Measurements from ENCODE around the gene PLEKHM1. TPM values are rescaled to one million over a fixed set of nuclear protein-coding genes. Genes with fewer than 3 reads are reported as not detected.
A peak's percentile ranks its signal among the peaks of the same experiment; 100 is the strongest.
"Not testable (repeated sequence)": the region's sequence is repeated elsewhere in the genome, so short reads cannot be mapped to it uniquely, and the experiment has no call there.

Gene PLEKHM1
- total RNA-seq, 1 donor from 2014 or later: 56.6 TPM

DNA sequence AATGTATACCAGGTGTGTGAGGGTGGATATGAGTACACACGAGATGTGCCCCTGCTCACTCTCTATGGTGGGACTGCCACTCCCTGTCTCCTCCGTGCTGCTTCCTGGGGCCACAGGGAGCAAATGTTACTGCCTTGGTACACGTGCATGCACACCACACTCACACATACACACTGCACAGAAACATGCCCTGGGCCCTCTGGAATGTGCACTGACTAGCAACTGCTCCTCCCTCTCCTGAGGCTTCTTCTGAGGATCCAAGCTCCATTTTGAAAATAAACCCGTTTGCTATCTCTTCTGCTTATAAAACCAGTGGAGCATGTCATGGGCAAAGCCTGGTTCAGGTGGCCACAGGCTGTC lies 21.3 kb downstream of the PLEKHM1 start:
- ATAC-seq; intact Hi-C loops (cut with DNase I); DNase-seq (ENCODE audit: low spot score): not testable (repeated sequence)

DNA sequence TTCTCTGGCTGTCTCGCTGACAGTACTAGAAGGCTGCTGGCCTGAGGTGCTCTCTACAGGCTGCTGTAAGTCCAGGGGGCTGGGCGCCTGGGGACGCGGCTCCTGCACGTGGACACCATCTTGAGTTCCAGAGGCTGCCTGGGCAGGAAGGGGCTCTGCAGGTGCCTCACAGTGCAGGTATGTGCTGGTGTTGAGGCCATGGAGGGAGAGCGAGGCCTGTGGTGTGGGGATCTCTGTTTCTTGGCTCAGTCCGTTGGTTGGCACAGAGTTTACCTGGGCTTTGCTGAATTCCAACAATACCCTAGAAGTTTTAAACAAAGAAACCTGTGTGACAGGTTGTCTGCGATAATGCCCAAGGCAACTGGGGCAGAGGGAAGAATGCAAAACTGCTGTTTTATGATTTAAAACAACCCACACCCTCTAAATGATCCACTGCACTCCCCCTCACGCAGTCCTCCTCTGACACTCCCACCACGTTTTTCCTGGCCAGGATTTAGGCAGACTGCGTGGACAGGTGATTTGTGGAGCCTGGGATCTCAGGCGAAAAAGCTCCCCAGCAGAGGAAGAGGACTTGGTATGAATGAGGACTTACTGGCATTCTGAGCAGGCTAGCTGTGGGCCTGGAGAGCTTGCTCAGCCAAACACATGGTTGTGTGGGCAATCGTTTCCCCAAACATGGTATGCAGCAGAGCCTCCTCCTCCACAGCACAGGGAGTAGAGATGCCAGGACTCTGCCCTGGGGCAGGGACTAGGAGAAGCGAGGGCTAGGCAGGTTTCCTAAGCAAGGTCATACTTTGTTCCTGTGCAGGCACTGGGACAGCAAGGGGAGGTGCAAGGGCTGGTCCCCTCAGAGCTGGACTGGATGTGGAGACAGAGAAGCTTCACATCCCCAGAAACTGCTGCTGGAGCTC lies 22.0 kb downstream of the PLEKHM1 start:
- intact Hi-C loops (cut with DNase I); DNase-seq (ENCODE audit: low spot score); ATAC-seq: not testable (repeated sequence)

GRCh38 chr17:45461524-45462327 lies 28.8 kb downstream of the PLEKHM1 start:
- intact Hi-C loops (cut with DNase I); ATAC-seq; DNase-seq (ENCODE audit: low spot score): not testable (repeated sequence)

- DNase-seq (ENCODE audit: low spot score); ATAC-seq; intact Hi-C loops (cut with DNase I): not testable (repeated sequence)
Measured at GRCh38 chr17:45460422-45460821, 30.1 kb downstream of the PLEKHM1 start.

DNA sequence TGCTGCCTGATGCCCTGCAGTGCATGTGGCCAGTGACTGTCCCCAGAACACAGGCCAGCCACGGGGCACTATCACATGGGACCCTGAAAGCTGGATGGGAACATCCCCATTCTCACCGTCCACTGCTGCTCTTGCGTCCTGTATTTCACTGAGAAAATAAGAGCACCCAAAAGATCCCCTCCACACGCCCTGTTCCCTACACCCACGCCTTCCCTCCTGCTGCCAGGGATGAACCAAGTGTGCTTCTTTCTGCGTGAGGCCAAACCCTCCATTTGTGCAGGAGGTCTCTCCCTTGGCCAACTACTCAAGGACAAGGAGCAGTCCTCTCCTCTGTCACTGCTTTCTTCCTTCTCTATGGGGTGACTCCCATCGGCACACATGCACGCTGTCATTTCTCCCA lies 36.2 kb downstream of the PLEKHM1 start:
- intact Hi-C loops (cut with DNase I); ATAC-seq: not testable (repeated sequence)
- DNase-seq (ENCODE audit: low spot score): peak; percentile 1

- DNase-seq (ENCODE audit: low spot score) (peak; percentile 45), ATAC-seq (peak; percentile 25)
- intact Hi-C loops (cut with DNase I): not testable (repeated sequence)
Measured at GRCh38 chr17:45453731-45454130, 36.8 kb downstream of the PLEKHM1 start.

DNA sequence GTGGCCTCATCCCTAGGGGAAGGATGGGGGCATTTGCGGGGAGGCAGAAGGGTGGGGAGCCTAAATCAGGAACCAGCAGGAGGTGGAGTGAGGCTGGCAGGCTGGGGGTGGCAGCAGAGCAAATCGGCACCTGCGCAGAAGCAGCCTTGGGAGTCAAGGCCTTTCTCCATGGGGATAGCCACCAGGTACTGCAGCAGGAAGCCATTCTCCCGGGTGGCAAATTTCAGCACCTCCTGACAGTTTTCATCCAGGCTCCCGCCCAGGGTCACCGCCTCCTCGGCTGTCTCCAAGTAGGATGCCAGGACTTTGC lies 37.3 kb downstream of the PLEKHM1 start:
- ATAC-seq; intact Hi-C loops (cut with DNase I): not testable (repeated sequence)
- peak; percentile 17 for DNase-seq (ENCODE audit: low spot score)

DNA sequence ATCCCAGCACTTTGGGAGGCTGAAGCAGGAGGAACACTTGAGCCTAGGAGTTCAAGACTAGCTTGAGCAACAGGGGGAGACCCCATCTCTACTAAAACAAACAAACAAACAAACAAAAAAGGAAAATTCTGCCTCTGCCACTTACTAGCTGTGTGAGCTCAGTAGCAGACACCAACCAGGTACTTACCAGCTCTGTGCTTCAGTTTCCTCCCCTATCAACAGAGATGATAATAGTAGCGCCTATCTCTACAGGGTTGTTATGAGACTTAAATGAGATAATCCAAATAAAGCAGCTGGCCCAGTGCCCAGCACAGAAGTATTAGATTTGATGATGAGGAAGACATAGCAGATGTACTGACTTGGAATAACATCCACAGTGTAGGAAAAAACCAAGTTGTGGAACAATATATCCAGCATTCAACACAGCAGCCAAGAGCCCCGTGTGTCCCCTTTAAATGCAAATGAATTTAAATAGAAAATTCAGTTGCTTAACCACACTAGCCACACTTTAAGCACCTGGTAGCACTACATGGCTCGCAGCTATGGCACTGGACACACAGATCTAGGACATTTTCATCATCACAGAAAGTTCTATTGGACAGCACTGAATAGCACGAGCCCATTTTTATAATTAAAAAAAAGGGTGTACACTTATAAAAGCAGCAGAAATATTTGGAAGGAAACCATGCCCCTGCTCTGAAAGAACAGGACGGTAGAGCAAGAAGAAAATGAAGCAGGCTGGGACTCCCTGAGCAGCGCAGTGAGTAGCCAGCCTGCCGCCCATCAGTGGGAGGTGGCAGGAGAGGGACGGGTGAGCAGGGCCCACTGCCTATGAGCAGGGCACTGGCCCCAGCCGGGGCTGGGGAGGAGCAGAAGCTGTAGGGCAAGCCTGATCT lies 37.9 kb downstream of the PLEKHM1 start:
- ATAC-seq; intact Hi-C loops (cut with DNase I): not testable (repeated sequence)
- DNase-seq (ENCODE audit: low spot score): peak; percentile 4

- peak; percentile 15 for DNase-seq (ENCODE audit: low spot score)
- ATAC-seq; intact Hi-C loops (cut with DNase I): not testable (repeated sequence)
Measured at GRCh38 chr17:45451660-45452059, 38.9 kb downstream of the PLEKHM1 start.

DNA sequence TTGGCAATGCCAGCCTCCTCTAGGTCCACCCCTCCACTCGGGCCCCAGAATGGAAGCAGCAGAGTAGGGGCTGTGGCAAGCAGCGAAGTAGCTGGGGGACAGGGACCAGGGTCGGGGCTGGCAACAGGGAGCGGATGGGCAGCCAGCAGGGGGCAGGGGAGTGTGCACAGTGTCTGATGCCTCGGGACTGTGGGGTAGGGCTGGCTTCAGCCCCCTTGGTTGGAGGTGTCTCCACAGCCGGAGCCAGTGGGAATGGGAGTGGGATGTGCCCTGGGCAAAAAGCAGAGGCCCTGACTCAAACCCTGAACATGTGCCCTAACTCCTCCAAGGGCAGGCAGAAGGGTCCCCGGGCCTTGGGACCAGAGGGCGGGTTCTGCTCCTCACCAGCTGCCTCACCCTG lies 39.4 kb downstream of the PLEKHM1 start:
- intact Hi-C loops (cut with DNase I): no loop called here
- peak; percentile 44 for DNase-seq (ENCODE audit: low spot score)
- no peak for ATAC-seq

GRCh38 chr17:45449708-45450329 lies 40.7 kb downstream of the PLEKHM1 start:
- DNase-seq (ENCODE audit: low spot score): peak; percentile 8
- intact Hi-C loops (cut with DNase I); ATAC-seq: not testable (repeated sequence)

- ATAC-seq; intact Hi-C loops (cut with DNase I): not testable (repeated sequence)
- DNase-seq (ENCODE audit: low spot score): peak; percentile 21
Measured at GRCh38 chr17:45449260-45449659, 41.3 kb downstream of the PLEKHM1 start.

DNA sequence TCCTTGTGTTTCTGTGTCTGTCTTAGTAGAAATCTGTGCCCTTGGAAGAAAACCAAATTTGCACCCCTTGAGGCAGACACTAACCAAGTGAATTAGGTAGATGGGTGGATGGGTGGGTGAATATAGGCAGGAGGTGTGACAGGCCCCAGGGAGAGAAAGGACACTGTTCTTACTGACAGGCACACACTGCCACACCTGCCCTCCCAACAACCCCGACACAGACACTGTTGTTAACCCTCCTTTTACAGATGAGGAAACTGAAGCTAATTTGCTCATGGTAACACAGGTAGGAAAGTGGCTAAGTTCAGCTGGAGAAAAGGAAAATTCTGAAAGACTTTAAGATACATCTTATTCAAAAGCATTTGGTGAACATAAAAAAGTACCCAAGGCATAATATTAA lies 42.0 kb downstream of the PLEKHM1 start:
- intact Hi-C loops (cut with DNase I); ATAC-seq; DNase-seq (ENCODE audit: low spot score): not testable (repeated sequence)

DNA sequence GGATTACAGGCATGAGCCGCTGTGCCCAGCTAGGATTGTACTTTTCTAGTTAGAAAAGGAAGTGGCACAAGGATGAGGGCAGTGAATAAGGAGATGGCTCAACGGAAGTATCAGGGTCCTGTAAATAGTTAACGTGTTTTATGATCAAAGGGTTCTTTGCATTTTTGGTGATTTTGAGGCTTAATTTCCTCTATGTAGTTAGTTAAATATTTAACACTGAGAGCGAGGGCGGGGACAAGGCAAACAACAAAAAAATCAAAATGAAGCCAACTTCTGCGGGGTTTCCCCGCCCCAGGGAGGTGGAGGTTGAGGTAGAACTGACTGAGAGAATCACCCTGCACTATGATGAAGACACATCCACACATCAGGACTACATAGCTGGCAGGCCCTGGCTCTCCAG lies 42.5 kb downstream of the PLEKHM1 start:
- intact Hi-C loops (cut with DNase I); ATAC-seq: not testable (repeated sequence)
- DNase-seq (ENCODE audit: low spot score): peak; percentile 45

- intact Hi-C loops (cut with DNase I); ATAC-seq: not testable (repeated sequence)
- peak; percentile 5 for DNase-seq (ENCODE audit: low spot score)
Measured at GRCh38 chr17:45447650-45448049, 42.9 kb downstream of the PLEKHM1 start.

DNA sequence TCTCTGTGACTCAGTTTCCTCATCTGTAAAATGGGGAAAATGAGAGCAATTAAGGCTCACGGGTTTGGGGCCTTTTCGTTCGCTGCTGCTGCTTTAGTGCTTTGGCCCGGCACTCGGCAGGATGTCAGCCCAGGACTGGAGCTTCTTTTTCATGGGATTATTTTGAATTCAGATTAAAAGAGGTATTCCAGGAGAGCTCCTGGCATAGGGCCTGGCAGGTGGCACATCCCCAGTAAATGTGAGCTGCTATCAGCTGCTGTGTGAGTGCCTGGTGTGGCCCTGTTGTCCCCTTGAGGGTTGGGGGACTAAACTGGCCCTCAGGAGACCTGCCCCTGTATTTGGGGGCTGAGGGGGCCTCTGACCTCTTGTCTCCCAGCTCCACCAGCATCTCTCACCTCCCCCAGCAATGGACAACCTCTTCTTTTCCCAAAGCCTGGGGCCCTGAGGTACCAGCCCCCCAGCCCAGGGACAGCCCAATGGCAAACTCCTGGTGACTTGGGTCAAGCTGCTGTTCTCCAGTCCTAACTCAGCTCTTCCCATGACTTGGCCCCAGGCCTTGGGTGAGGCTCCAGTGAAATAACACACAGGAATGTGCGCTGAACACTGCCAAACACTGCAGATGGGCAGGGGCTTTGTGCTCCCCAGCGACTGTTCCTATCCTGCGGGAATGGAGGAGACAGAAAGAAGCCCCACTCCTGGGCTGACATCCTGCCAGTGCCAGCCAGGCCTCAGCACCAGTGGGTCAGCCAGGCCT lies 43.5 kb downstream of the PLEKHM1 start:
- intact Hi-C loops (cut with DNase I); DNase-seq (ENCODE audit: low spot score): not testable (repeated sequence)
- ATAC-seq: peak; percentile 86

- ATAC-seq: peak; percentile 41
- DNase-seq (ENCODE audit: low spot score); intact Hi-C loops (cut with DNase I): not testable (repeated sequence)
Measured at GRCh38 chr17:45445901-45446743, 44.4 kb downstream of the PLEKHM1 start.

Data from sciatic nerve (tissue), 2 donors.